Neural cell (in vitro differentiated cells): ENCODE results near the gene KIFAP3. TPM values are rescaled to one million over a fixed set of nuclear protein-coding genes. Genes with fewer than 3 reads are reported as not detected.

Experiments used
- H2AFZ ChIP-seq: fragments of 200-600, 300-800 bp; sonication (generic), shearing (Covaris generic); 2 replicates; pipeline ENCODE4 v1.6.0; 2014; ENCODE audit warnings: low read depth, mild to moderate bottlenecking, antibody characterized with exemption, low read length, moderate library complexity
- H3F3A ChIP-seq: fragments of 200-600 bp; shearing (Covaris generic); 2 replicates; pipeline ENCODE4 v1.6.1; 2016; ENCODE audit warnings: mild to moderate bottlenecking, moderate library complexity, mixed read lengths, antibody characterized with exemption, low read length; ENCODE audit not compliant: insufficient read depth, poor library complexity, severe bottlenecking
- H3K27ac ChIP-seq: fragments of 200-600, 300-800 bp; sonication (generic), shearing (Covaris generic); 2 replicates; pipeline ENCODE4 v1.5.1; 2014; ENCODE audit warnings: mild to moderate bottlenecking, low read length, moderate library complexity
- H3K27me3 ChIP-seq: fragments of 300-800, 200-600 bp; sonication (generic), shearing (Covaris generic); 2 replicates; pipeline ENCODE4 v1.6.0; 2014; ENCODE audit warnings: mild to moderate bottlenecking, low read depth, low read length, moderate library complexity; ENCODE audit not compliant: insufficient read depth
- H3K36me3 ChIP-seq: fragments of 300-800, 200-600 bp; sonication (generic), shearing (Covaris generic); 2 replicates; pipeline ENCODE4 v1.5.1; 2014; ENCODE audit warnings: mild to moderate bottlenecking, antibody characterized with exemption, low read length, moderate library complexity; ENCODE audit not compliant: insufficient read depth
- H3K4me2 ChIP-seq: fragments of 300-800, 200-600 bp; sonication (generic), shearing (Covaris generic); 2 replicates; pipeline ENCODE4 v1.6.0; 2014; ENCODE audit warnings: mild to moderate bottlenecking, low read length
- H3K4me3 ChIP-seq: fragments of 300-800, 200-600 bp; sonication (generic), shearing (Covaris generic); 2 replicates; pipeline ENCODE4 v1.5.1; 2014; ENCODE audit warnings: mild to moderate bottlenecking, low read length, moderate library complexity
- H3K79me2 ChIP-seq: fragments of 200-600 bp; shearing (Covaris generic); replicated peaks from 2 replicates; pipeline ENCODE4 v1.6.0; 2014; ENCODE audit warnings: mild to moderate bottlenecking, low read length, moderate library complexity; ENCODE audit not compliant: insufficient read depth
- H3K9ac ChIP-seq: fragments of 300-800, 200-600 bp; sonication (generic), shearing (Covaris generic); 2 replicates; pipeline ENCODE4 v1.6.1; 2016; ENCODE audit warnings: mild to moderate bottlenecking, low read length, mixed read lengths
- H3K9me2 ChIP-seq: fragments of 200-600 bp; shearing (Covaris generic); 2 replicates; pipeline ENCODE4 v1.6.1; 2016; ENCODE audit warnings: mild to moderate bottlenecking, low read length, mixed read lengths; ENCODE audit not compliant: insufficient read depth
- H3K9me3 ChIP-seq: fragments of 200-600, 300-800 bp; sonication (generic), shearing (Covaris generic); 2 replicates; pipeline ENCODE4 v1.6.1; 2016; ENCODE audit warnings: mild to moderate bottlenecking, mixed run types, low read length, moderate library complexity, mixed read lengths
- H4K20me1 ChIP-seq: fragments of 200-600 bp; shearing (Covaris generic); 2 replicates; pipeline ENCODE4 v1.6.1; 2016; ENCODE audit warnings: mild to moderate bottlenecking, mixed run types; ENCODE audit not compliant: insufficient read depth
- CTCF ChIP-seq: fragments of 450-650 bp; IDR thresholded peaks from 2 replicates; pipeline ENCODE4 v1.5.1; 2014; ENCODE audit warnings: antibody characterized with exemption, mild to moderate bottlenecking, moderate library complexity; ENCODE audit not compliant: poor library complexity, severe bottlenecking
- EP300 ChIP-seq: fragments of 450-650 bp; conservative IDR thresholded peaks from 2 replicates; pipeline ENCODE4 v1.6.1; 2014; ENCODE audit warnings: antibody characterized with exemption, mild to moderate bottlenecking, moderate library complexity; ENCODE audit not compliant: poor library complexity, severe bottlenecking
- EZH2 ChIP-seq: fragments of 200-600, 300-800 bp; shearing (Covaris generic), sonication (generic); IDR thresholded peaks from 2 replicates; pipeline ENCODE4 v1.6.1; 2014; ENCODE audit warnings: antibody characterized with exemption, low read length, borderline replicate concordance, mild to moderate bottlenecking; ENCODE audit not compliant: insufficient read depth, poor library complexity, severe bottlenecking
- MXI1 ChIP-seq: fragments of 450-650 bp; conservative IDR thresholded peaks from 2 replicates; pipeline ENCODE4 v1.6.1; 2014; ENCODE audit warnings: antibody characterized with exemption, mild to moderate bottlenecking; ENCODE audit not compliant: poor library complexity, severe bottlenecking
- POLR2AphosphoS5 ChIP-seq: IDR thresholded peaks from 2 replicates; pipeline ENCODE4 v1.6.1; 2012
- RAD21 ChIP-seq: fragments of 450-650 bp; conservative IDR thresholded peaks from 2 replicates; pipeline ENCODE4 v1.6.1; 2014; ENCODE audit warnings: antibody characterized with exemption, mild to moderate bottlenecking, moderate library complexity
- REST ChIP-seq: IDR thresholded peaks from 2 replicates; pipeline ENCODE4 v1.6.1; 2012; ENCODE audit warnings: borderline replicate concordance
- SMC3 ChIP-seq: fragments of 450-650 bp; conservative IDR thresholded peaks from 2 replicates; pipeline ENCODE4 v1.6.1; 2014; ENCODE audit warnings: antibody characterized with exemption, mild to moderate bottlenecking, moderate library complexity; ENCODE audit not compliant: poor library complexity
- TAF1 ChIP-seq: IDR thresholded peaks from 2 replicates; pipeline ENCODE4 v1.6.1; 2012; ENCODE audit warnings: low read depth
- polyA plus RNA-seq: library from polyadenylated mRNA; depleted of rRNA; stranded (reverse); fragments of >200 nt; gene quantifications from 2 replicates; pipeline ENCODE4 v1.2.3, GENCODE V29; 2014

KIFAP3 gene
- polyA plus RNA-seq, 1 donor from 2014 or later: 256 TPM

- H3K27me3 ChIP-seq: no peaks in the 10 kb centered on the region
- H3K4me2 ChIP-seq: no peak overlapping the region
- TF ChIP-seq SMC3 (no peak), TAF1 (no peak), MXI1 (no peak), EP300 (no peak), EZH2 (no peak), RAD21 (no peak), CTCF (no peak), POLR2AphosphoS5 (no peak), REST (no peak)
- no peaks in the 10 kb centered on the region for H3K9me2 ChIP-seq
- no peaks in the 10 kb centered on the region for H4K20me1 ChIP-seq
- H2AFZ ChIP-seq: no peak overlapping the region
- no peak overlapping the region for H3K4me3 ChIP-seq
- H3K9ac ChIP-seq: no peak overlapping the region
- no peaks in the 10 kb centered on the region for H3F3A ChIP-seq
- H3K36me3 ChIP-seq: peaks cover 3% of the 10 kb centered on the region
- no peaks in the 10 kb centered on the region for H3K9me3 ChIP-seq
- no peaks in the 10 kb centered on the region for H3K79me2 ChIP-seq
- H3K27ac ChIP-seq: no peak overlapping the region
Measured at GRCh38 chr1:169970114-169970513, 104.4 kb downstream of the KIFAP3 start.

- no peak overlapping the region for H2AFZ ChIP-seq
- no peaks in the 10 kb centered on the region for H3K27me3 ChIP-seq
- no peak overlapping the region for H3K4me2 ChIP-seq
- H3K4me3 ChIP-seq: no peak overlapping the region
- H3K9me3 ChIP-seq: no peaks in the 10 kb centered on the region
- no peaks in the 10 kb centered on the region for H4K20me1 ChIP-seq
- no peaks in the 10 kb centered on the region for H3K79me2 ChIP-seq
- no peak for TF ChIP-seq REST
- no peak for TF ChIP-seq TAF1
- TF ChIP-seq EZH2: no peak
- no peak for TF ChIP-seq CTCF
- no peak for TF ChIP-seq POLR2AphosphoS5
- TF ChIP-seq RAD21: no peak
- TF ChIP-seq SMC3: no peak
- TF ChIP-seq EP300: no peak
- TF ChIP-seq MXI1: no peak
- H3K27ac ChIP-seq: no peak overlapping the region
- H3K36me3 ChIP-seq: peaks cover 9% of the 10 kb centered on the region
- H3F3A ChIP-seq: no peaks in the 10 kb centered on the region
- H3K9ac ChIP-seq: no peak overlapping the region
- no peaks in the 10 kb centered on the region for H3K9me2 ChIP-seq
Measured at GRCh38 chr1:169968174-169968573, 106.3 kb downstream of the KIFAP3 start.
